ENCODE results near the gene STAMBPL1. TPM values are rescaled to one million over a fixed set of nuclear protein-coding genes. Genes with fewer than 3 reads are reported as not detected.

Gene STAMBPL1
- polyA plus RNA-seq, 1 experiment = 23.1 TPM

GRCh38 chr10:88892222-88892967, 12.3 kb downstream of the STAMBPL1 start:
- CTCF ChIA-PET = interaction anchor here (1.0 to 1.6 kb wide), 3 partner anchors 31 to 42 kb away, joined by 3 to 5 read pairs (median 3); no protein-coding TSS in a partner anchor
- no peaks in the 10 kb centered on the region for H3K27me3 ChIP-seq (ENCODE audit: control insufficient read depth, insufficient read depth, low read length)
- POLR2A ChIA-PET = interaction anchor here (0.7 kb wide), 1 partner anchor 427 kb away, joined by 3 read pairs; no protein-coding TSS in a partner anchor
- H3K4me3 ChIP-seq (ENCODE audit: low read depth, low read length) = no peak overlapping the region
- H3K36me3 ChIP-seq (ENCODE audit: control insufficient read depth, insufficient read depth, low read length) = no peaks in the 10 kb centered on the region
- DNase-seq (ENCODE audit: low read depth) = no peak
- no peak for TF ChIP-seq CTCF (IDR thresholded peaks at IDR 0.05; ENCODE audit: insufficient read depth, low read depth, low read length)

- H3K4me3 ChIP-seq (ENCODE audit: low read depth, low read length) = no peak overlapping the region
- DNase-seq (ENCODE audit: low read depth) = peak; percentile 50
- H3K27me3 ChIP-seq (ENCODE audit: control insufficient read depth, insufficient read depth, low read length) = no peaks in the 10 kb centered on the region
- POLR2A ChIA-PET = interaction anchor here (0.6 kb wide), 1 partner anchor 8 kb away, joined by 3 read pairs; no protein-coding TSS in a partner anchor
- H3K36me3 ChIP-seq (ENCODE audit: control insufficient read depth, insufficient read depth, low read length) = no peaks in the 10 kb centered on the region
- CTCF ChIA-PET = interaction anchor here (0.7 to 1.1 kb wide), 2 partner anchors 30 to 41 kb away, joined by 3 read pairs; no protein-coding TSS in a partner anchor
- no peak for TF ChIP-seq CTCF (IDR thresholded peaks at IDR 0.05; ENCODE audit: insufficient read depth, low read depth, low read length)
Measured at GRCh38 chr10:88893611-88894010, 13.6 kb downstream of the STAMBPL1 start.

GRCh38 chr10:88895250-88895649, 15.2 kb downstream of the STAMBPL1 start:
- ChIA-PET POLR2A (no interaction called here), CTCF (interaction anchor here (0.9 to 1.9 kb wide), 4 partner anchors 13 to 92 kb away, joined by 3 to 8 read pairs (median 4); no protein-coding TSS in a partner anchor)
- TF ChIP-seq CTCF (IDR thresholded peaks at IDR 0.05; ENCODE audit: insufficient read depth, low read depth, low read length) = no peak
- DNase-seq (ENCODE audit: low read depth) = no peak
- Histone ChIP-seq H3K4me3 (ENCODE audit: low read depth, low read length) (no peak overlapping the region), H3K27me3 (ENCODE audit: control insufficient read depth, insufficient read depth, low read length) (no peaks in the 10 kb centered on the region), H3K36me3 (ENCODE audit: control insufficient read depth, insufficient read depth, low read length) (no peaks in the 10 kb centered on the region)

DNA sequence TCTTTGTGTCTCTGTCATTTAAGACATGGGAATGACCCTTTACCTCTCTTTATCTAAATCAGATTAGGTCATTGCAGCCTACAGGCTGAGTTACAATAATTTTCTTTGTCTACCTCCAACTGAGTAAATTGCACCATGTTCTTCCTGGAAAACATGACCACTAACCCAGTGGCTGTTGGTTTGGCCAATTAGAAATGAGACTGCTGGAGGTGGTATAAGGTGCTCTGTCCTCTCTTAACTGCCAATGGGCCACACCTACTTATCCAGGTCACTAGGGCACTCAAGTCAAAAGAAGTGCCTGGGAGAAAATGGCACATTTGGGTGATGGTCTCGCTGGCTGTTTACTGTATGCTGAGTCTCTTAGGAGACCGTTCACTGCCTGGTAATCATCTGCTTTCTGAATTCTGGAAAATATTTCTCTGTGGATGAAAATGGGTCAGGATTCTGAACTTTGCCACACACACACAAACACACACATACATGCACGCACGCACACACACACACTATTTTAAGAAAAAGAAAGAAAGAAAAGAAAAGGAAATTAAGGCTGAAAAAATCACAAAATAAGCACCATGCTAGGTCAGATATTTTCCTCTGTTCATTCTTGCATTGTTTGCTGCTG, 16.4 kb downstream of the STAMBPL1 start:
- Histone ChIP-seq H3K4me3 (ENCODE audit: low read depth, low read length) (no peak overlapping the region), H3K36me3 (ENCODE audit: control insufficient read depth, insufficient read depth, low read length) (no peaks in the 10 kb centered on the region), H3K27me3 (ENCODE audit: control insufficient read depth, insufficient read depth, low read length) (no peaks in the 10 kb centered on the region)
- TF ChIP-seq CTCF (IDR thresholded peaks at IDR 0.05; ENCODE audit: insufficient read depth, low read depth, low read length) = no peak
- DNase-seq (ENCODE audit: low read depth) = no peak
- ChIA-PET POLR2A (no interaction called here), CTCF (interaction anchor here (0.6 to 1.9 kb wide), 3 partner anchors 36 to 41 kb away, joined by 3 to 8 read pairs (median 4); no protein-coding TSS in a partner anchor)

All from BJ (cell line).